IPS-NIHi11 (cell line): ENCODE data around the gene THUMPD1.
"Not testable (repeated sequence)": the region's sequence is repeated elsewhere in the genome, so short reads cannot be mapped to it uniquely, and the experiment has no call there.

Experiments used
- DNase-seq: peaks from one replicate; pipeline ENCODE4 v3.0.0; 2012; ENCODE audit warnings: mixed read lengths, low spot score

The THUMPD1 gene

DNA sequence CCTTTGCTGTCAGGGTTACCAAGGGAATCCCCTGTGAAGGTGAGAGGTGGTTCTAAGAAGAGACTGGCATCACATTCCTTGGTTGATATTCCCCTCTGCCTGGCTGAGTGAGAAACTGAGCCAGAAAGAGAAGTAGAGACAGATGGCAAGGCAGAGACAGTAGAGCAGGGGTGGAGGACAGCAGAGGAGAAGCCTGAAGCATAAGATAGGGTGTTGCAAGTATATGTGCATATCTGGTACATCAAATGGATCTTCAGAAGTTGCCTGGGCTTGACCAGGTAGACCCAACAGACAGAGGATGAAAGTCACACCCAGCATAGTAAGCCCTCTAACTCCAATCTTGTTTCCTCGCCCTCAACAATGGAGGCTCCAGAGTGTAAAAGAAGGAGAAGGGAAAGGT, 7.9 kb upstream of the THUMPD1 start:
- no peak for DNase-seq

DNA sequence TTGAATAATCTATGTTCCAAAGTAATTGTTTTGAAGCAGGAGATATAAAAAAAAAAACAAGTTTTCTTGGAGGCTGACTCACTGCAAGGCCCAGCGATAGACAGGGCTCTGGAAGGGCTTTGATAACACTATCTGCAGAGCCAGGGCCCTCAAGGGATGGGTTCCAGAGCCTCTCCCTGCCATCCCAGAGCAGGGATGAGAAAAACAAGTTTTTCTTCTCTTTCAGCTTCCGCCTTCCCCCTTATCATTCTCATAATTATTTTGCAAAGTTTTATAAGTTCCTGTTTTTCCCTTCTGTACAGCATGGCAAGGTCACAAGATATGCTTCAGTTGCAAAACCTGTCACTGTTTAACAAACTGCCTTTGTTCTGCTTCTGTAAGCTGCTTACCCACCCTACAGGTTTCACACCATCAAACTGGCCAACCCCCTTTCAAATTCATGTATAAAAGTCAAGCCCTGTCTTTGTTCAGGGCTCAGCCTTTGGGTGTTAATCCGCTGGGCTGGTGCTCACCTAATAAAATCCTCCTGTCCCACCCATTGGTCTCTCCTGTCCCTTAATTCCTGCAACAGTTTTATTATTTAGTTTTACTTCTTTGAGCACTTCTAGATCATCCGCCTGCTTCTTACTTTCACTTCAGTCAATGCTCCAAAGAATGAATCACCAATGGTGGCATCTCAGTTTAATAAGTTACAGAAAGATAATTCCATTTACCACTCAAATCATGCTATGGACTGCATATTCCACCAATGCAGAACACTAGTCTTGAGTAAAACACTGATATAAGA, 5.6 kb upstream of the THUMPD1 start:
- no peak for DNase-seq

- DNase-seq = no peak
Measured at GRCh38 chr16:20746461-20746860, 4.8 kb upstream of the THUMPD1 start.

DNA sequence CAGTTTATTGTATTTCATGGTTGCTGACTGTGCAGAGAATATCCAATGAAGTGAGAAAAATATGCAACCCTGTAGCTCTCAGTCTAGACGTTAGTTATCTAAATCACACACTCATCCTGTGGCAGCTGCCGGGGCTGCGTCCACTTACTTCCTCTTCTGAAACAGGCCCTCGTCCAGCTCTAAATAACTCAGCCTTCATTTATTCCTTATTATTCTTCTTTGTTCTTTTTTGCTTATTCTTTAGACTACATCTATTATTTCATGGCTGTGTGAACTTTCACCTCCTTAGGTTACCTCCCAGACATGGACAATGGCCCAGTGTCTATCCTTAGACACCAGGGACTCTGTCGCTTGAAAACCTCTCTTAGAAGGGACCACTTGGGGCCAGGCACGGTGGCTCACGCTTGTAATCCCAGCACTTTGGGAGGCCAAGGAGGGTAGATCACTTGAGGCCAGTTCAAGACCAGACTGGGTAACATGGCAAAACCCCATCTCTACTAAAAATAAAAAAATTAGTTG, 3.4 kb upstream of the THUMPD1 start:
- no peak for DNase-seq

- DNase-seq = no peak
Measured at GRCh38 chr16:20743591-20743990, 2.0 kb upstream of the THUMPD1 start.

GRCh38 chr16:20740901-20741521, 607 bp downstream of the THUMPD1 start:
- peak; percentile 95 for DNase-seq

GRCh38 chr16:20740007-20740883, 1.4 kb downstream of the THUMPD1 start:
- no peak for DNase-seq

DNA sequence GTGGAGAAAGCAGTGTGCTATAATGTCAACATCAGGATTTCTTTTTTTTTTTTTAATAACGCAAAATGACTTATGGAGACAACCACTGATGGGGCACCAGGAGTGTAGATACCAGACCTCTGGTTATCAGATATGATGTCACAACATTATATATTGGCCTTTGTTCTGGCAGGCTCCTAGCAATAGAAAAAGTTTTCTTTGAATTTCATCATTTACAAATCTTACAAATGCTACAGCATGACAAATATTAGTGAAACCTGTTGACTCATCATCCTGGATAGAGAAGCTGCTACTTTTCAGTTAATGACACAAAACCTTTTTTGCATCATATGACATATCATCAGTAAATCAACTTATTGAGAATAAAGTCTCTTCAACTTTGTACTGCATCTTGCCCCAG, 6.1 kb downstream of the THUMPD1 start:
- no peak for DNase-seq

GRCh38 chr16:20734782-20735181, 6.8 kb downstream of the THUMPD1 start:
- DNase-seq = no peak

- DNase-seq = no peak
Measured at GRCh38 chr16:20734056-20734455, 7.6 kb downstream of the THUMPD1 start.

DNA sequence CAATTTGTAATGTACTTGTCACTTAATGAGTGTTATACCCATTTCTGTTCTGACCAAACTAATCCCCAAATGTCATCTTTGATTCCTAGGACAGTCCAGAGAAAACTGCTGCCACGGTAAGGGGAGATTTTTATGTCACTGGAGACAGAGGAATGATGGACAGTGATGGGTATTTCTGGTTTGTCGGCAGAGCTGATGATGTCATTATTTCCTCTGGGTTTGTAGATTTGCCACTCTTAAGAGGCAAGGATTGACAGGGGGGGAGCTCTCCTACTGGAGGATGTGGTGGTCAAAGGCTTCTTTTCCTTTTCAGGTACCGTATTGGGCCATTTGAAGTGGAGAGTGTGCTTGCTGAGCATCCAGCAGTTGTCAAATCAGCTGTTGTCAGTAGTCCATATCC, 12.5 kb downstream of the THUMPD1 start:
- DNase-seq = no peak

DNA sequence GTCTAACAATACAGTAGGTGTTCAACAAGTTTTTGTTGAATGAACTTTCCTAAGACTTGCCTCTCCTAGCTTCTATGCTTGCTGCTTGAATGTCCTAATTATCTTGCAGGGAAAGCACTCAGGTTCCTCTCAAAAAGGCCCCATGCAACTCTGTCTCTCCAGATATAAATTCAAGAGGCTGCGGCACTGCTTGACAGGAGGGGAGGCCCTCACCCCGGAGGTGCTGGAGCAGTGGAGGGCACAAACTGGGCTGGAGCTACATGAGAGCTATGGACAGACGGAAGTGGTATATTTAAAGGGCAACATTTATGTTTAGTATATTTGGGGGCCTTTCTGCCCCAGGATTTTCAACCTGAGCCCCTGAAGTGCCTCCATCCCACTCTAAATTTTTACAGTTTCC, 14.4 kb downstream of the THUMPD1 start:
- DNase-seq = no peak

DNA sequence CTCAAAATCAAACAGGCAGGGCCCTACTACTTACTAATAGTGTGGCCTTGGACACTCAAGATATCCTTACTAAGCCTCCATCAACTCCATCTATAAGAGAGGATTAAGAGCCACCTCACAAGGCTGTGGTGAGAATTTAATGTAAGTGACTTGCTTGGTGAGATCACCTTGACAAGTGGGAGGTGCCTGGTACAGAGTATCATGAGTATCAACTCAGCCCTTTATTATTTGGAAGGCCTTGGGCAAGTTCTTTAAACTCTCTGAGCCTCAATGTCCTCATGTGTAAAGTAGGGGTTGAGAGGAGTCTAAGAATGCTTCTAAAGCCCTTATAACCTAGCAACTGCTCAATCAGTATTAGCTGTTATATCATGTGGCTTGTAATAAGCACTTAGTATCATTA, 15.0 kb downstream of the THUMPD1 start:
- no peak for DNase-seq

GRCh38 chr16:20720251-20720650, 21.4 kb downstream of the THUMPD1 start:
- no peak for DNase-seq

DNA sequence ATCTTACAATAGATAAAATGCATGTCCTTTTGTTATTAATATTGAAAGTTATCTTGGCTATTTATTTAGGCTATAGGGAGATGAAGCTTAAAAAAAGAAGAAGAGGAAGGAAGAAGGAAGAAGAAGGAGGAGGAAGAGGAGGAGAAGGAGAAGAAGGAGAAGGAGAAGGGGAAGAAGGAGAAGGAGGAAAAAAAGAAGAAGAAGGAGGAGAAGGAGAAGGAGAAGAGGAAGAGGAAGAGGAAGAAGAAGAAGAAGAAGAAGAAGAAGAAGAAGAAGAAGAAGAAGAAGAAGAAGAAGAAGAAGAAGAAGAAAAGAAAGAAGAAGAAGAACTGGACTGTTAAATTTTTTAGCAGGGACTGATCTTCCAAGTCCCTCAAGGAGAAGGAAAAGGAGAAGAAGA, 23.9 kb downstream of the THUMPD1 start:
- DNase-seq = not testable (repeated sequence)

- DNase-seq = no peak
Measured at GRCh38 chr16:20711277-20711911, 30.2 kb downstream of the THUMPD1 start.

DNA sequence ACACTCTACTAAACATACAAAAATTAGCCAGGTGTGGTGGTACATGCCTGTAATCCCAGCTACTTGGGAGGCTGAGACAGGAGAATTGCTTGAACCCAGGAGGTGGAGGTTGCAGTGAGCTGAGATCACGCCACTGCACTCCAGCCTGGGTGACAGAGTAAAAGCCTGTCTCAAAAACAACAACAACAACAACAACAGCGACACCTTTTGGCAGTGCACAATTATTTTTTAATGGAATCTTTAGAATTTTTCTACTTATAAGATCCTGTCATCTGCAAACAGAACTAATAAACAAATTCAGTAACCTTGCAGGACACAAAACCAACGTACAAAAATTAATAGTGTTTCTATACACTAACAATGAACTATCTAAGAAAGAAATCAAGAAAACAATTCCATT, 33.5 kb downstream of the THUMPD1 start:
- not testable (repeated sequence) for DNase-seq

GRCh38 chr16:20707461-20707860, 34.2 kb downstream of the THUMPD1 start:
- no peak for DNase-seq

- not testable (repeated sequence) for DNase-seq
Measured at GRCh38 chr16:20705972-20706371, 35.6 kb downstream of the THUMPD1 start.

- no peak for DNase-seq
Measured at GRCh38 chr16:20704281-20704680, 37.3 kb downstream of the THUMPD1 start.

- not testable (repeated sequence) for DNase-seq
Measured at GRCh38 chr16:20701692-20702091, 39.9 kb downstream of the THUMPD1 start.

GRCh38 chr16:20696618-20697017, 45.0 kb downstream of the THUMPD1 start:
- DNase-seq = no peak
